EL (cell line): Measurements from ENCODE around the gene SDR39U1.

Experiments used
- DNase-seq: peaks from one replicate; pipeline ENCODE4 v3.0.0-alpha.2; 2016

Gene SDR39U1

GRCh38 chr14:24428628-24429394, 13.8 kb downstream of the SDR39U1 start:
- DNase-seq: no peak

- DNase-seq: no peak
These were observed 14.8 kb downstream of the SDR39U1 start for GRCh38 chr14:24427537-24428508.

- DNase-seq: no peak
These were observed 15.6 kb downstream of the SDR39U1 start for GRCh38 chr14:24426912-24427536.

GRCh38 chr14:24426150-24426911, 16.2 kb downstream of the SDR39U1 start:
- no peak for DNase-seq

- peak; percentile 69 for DNase-seq
These were observed 16.9 kb downstream of the SDR39U1 start for GRCh38 chr14:24425704-24426103.

GRCh38 chr14:24422694-24423601, 19.6 kb downstream of the SDR39U1 start:
- no peak for DNase-seq

- DNase-seq: no peak
These were observed 20.3 kb downstream of the SDR39U1 start for GRCh38 chr14:24422261-24422660.

- no peak for DNase-seq
These were observed 24.1 kb downstream of the SDR39U1 start for GRCh38 chr14:24418492-24418873.

GRCh38 chr14:24417832-24418491, 24.6 kb downstream of the SDR39U1 start:
- no peak for DNase-seq

- DNase-seq: no peak
These were observed 25.5 kb downstream of the SDR39U1 start for GRCh38 chr14:24416932-24417619.

- no peak for DNase-seq
These were observed 26.2 kb downstream of the SDR39U1 start for GRCh38 chr14:24416254-24416931.

- DNase-seq: no peak
These were observed 26.9 kb downstream of the SDR39U1 start for GRCh38 chr14:24415421-24416253.

- DNase-seq: no peak
These were observed 27.7 kb downstream of the SDR39U1 start for GRCh38 chr14:24414732-24415420.

- DNase-seq: no peak
These were observed 28.5 kb downstream of the SDR39U1 start for GRCh38 chr14:24414077-24414476.

GRCh38 chr14:24411443-24412389, 30.9 kb downstream of the SDR39U1 start:
- peak; percentile 57 for DNase-seq

- no peak for DNase-seq
These were observed 32.6 kb downstream of the SDR39U1 start for GRCh38 chr14:24409956-24410355.

- no peak for DNase-seq
These were observed 33.4 kb downstream of the SDR39U1 start for GRCh38 chr14:24409192-24409591.
